DND-41 (cell line): ENCODE data around the gene GPR152.

Source experiments
- ATAC-seq: fragments of 200-7000 bp; cut with Tn5 transposase; 3 replicates; pipeline ENCODE4 v1.9.1; 2021; ENCODE audit warnings: low read depth; ENCODE audit not compliant: insufficient read depth
- DNase-seq: peaks from one replicate; pipeline ENCODE4 v3.0.0-alpha.2; 2020
- H2AFZ ChIP-seq: 2 replicates; pipeline ENCODE4 v1.6.0; 2012; ENCODE audit warnings: low read depth, low read length
- H3K27ac ChIP-seq: 2 replicates; pipeline ENCODE4 v1.5.1; 2012; ENCODE audit warnings: low read length, inconsistent platforms
- H3K27me3 ChIP-seq: fragments of 200-600 bp; sonication (generic); 2 replicates; pipeline ENCODE4 v1.6.0; 2012; ENCODE audit warnings: low read length, mild to moderate bottlenecking, inconsistent platforms; ENCODE audit not compliant: insufficient read depth, poor library complexity
- H3K36me3 ChIP-seq: 2 replicates; pipeline ENCODE4 v1.5.1; 2012; ENCODE audit warnings: low read length, inconsistent platforms; ENCODE audit not compliant: insufficient read depth
- H3K4me1 ChIP-seq: 2 replicates; pipeline ENCODE4 v1.5.1; 2012; ENCODE audit warnings: mild to moderate bottlenecking, low read length; ENCODE audit not compliant: insufficient read depth
- H3K4me2 ChIP-seq: 2 replicates; pipeline ENCODE4 v1.6.0; 2012; ENCODE audit warnings: mild to moderate bottlenecking, moderate library complexity, low read length, inconsistent platforms; ENCODE audit not compliant: insufficient read depth
- H3K4me3 ChIP-seq, 2 experiments: fragments of 200-600 bp in 1 of 2; shearing (Covaris generic) in 1 of 2; 2 replicates each; pipeline ENCODE4 v1.5.1; 2012 to 2016; ENCODE audit warnings: inconsistent platforms in 2 of 2, low read length in 2 of 2, mild to moderate bottlenecking in 2 of 2, low read depth in 1 of 2, moderate library complexity in 1 of 2
- H3K79me2 ChIP-seq: 2 replicates; pipeline ENCODE4 v1.6.0; 2012; ENCODE audit warnings: low read length, inconsistent platforms; ENCODE audit not compliant: insufficient read depth
- H3K9ac ChIP-seq: 2 replicates; pipeline ENCODE4 v1.6.0; 2012; ENCODE audit warnings: low read depth, mild to moderate bottlenecking, inconsistent platforms, low read length, moderate library complexity
- H3K9me3 ChIP-seq: 2 replicates; pipeline ENCODE4 v1.5.1; 2012; ENCODE audit warnings: low read length, moderate library complexity, mild to moderate bottlenecking, inconsistent platforms; ENCODE audit not compliant: insufficient read depth, severe bottlenecking
- H4K20me1 ChIP-seq: 2 replicates; pipeline ENCODE4 v1.6.0; 2012; ENCODE audit warnings: low read length; ENCODE audit not compliant: insufficient read depth
- EZH2 ChIP-seq: IDR thresholded peaks from 3 replicates; pipeline ENCODE4 v1.6.1; 2012; ENCODE audit warnings: borderline replicate concordance, low read depth, mild to moderate bottlenecking, moderate library complexity, low read length, inconsistent platforms; ENCODE audit not compliant: severe bottlenecking
- TF ChIP-seq, protein P1 (sequence below): IDR thresholded peaks from 2 replicates; pipeline ENCODE4 v1.5.1; 2012; ENCODE audit warnings: borderline replicate concordance, low read length, moderate library complexity, mild to moderate bottlenecking; ENCODE audit not compliant: poor library complexity, severe bottlenecking; ENCODE audit errors: extremely low read depth

The GPR152 gene

DNA sequence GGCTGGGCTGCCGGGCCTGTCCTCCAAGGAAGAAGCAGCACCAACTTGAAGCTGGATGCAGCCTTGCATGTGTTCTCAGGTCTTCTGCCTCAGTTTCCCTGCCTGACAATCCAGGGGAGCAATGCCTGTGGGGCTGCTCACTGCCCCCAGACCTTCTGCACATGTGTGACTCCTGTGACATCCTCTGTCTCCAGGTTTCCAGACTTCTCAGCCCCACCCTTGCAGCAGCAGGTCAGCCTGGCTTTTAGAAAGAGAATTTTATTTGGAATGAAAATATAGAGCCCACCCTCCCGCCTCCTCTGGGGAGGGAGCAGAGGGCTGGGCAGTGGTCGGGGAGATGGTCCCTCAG is 14.7 kb downstream of the GPR152 start:
- TF ChIP-seq EZH2, result no peak
- TF ChIP-seq, protein P1, sequence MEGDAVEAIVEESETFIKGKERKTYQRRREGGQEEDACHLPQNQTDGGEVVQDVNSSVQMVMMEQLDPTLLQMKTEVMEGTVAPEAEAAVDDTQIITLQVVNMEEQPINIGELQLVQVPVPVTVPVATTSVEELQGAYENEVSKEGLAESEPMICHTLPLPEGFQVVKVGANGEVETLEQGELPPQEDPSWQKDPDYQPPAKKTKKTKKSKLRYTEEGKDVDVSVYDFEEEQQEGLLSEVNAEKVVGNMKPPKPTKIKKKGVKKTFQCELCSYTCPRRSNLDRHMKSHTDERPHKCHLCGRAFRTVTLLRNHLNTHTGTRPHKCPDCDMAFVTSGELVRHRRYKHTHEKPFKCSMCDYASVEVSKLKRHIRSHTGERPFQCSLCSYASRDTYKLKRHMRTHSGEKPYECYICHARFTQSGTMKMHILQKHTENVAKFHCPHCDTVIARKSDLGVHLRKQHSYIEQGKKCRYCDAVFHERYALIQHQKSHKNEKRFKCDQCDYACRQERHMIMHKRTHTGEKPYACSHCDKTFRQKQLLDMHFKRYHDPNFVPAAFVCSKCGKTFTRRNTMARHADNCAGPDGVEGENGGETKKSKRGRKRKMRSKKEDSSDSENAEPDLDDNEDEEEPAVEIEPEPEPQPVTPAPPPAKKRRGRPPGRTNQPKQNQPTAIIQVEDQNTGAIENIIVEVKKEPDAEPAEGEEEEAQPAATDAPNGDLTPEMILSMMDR, result peak; percentile 3
- no peaks in the 10 kb centered on the region for H3K9me3 ChIP-seq
- DNase-seq (no peak), ATAC-seq (no peak)
- H4K20me1 ChIP-seq, result peaks cover 45% of the 10 kb centered on the region
- no peak overlapping the region for H2AFZ ChIP-seq
- peak overlapping the region; percentile 85 to 92 for H3K4me3 ChIP-seq
- peak overlapping the region; percentile 99 for H3K9ac ChIP-seq
- H3K36me3 ChIP-seq, result peaks cover 65% of the 10 kb centered on the region
- H3K27ac ChIP-seq, result peak overlapping the region; percentile 100
- H3K4me2 ChIP-seq, result peak overlapping the region; percentile 99
- no peaks in the 10 kb centered on the region for H3K27me3 ChIP-seq
- H3K4me1 ChIP-seq, result peaks cover 70% of the 10 kb centered on the region
- H3K79me2 ChIP-seq, result peaks cover 75% of the 10 kb centered on the region

DNA sequence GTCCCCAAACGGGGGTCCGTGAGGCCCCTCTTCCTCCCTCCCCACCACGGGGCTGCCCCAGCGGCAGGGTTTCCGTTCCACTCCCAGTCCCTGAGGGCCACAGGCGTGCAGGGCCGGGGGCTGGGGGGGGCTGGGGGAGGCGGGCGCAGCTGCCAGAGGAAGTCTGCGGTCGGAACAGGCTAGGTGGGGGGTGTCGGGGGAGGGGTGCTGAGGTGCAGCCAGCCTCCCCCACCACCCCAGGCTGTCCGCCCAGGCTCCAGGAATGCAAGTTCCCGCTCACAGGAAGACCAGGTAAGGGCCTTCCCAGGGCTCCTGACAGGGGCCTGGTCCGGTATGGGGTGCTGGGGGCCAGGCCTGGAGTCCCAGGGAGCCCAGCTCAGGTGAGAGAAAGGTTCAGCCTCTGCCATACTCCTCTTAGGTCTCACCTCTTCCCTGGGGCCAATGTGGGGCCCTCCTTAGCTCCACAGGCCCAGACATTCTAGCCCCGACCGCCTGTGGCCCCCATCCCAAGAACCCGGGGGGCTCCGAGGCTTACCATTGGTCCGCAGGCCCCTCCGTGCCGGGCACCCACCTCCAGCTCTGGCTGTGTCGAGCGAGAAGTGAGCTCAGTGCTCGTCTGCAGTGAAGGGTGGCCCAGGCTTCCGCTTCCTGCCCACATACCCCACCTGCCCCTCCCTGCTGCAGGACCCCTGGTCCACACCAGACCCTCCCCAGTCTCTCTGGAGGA is 15.3 kb downstream of the GPR152 start, which contains the start of gene PTPRCAP:
TSS of gene PTPRCAP (minus strand) at position 601 of the 727 bp plus-strand sequence. CDS start at position 538, 63 bp downstream.
- TF ChIP-seq, protein P1, result no peak
- no peak for TF ChIP-seq EZH2
- Histone ChIP-seq H3K4me2 (peak within 1 kb of the TSS; percentile 99), H3K4me3 (peak within 1 kb of the TSS; percentile 85 to 92)

DNA sequence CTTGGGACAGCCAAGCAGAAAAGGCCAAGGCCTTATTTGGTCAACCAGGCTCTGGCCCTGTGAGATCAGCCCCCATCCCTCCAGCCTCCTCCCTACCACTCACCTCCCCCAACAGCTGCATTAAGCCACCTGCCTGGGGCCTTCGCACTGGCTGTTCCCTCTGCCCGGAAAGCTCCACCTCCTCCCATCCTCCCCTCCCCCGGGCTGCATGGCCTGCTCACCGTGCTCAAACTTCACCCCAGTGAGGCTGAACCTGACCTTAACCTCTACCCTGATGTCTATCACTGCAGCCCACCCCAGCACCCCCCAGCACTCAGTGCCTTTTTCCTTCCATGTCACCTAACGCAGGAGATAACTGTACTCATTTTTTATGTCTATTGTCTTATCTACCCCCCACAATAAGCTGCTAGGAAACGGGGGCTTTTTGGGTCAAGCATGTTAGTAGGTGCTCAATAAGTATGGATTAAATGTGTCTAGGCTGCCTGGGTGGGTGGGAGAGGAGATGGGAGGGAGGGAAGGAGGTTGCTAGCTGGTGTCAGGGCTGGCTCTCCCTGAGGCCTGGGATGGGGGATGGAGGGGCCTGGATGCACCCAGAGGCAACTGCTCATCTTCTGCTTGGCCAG is 16.0 kb downstream of the GPR152 start:
- Histone ChIP-seq H3K4me3 (peak overlapping the region; percentile 85 to 92), H3K4me2 (peak overlapping the region; percentile 99), H3K9me3 (no peaks in the 10 kb centered on the region), H3K4me1 (peaks cover 74% of the 10 kb centered on the region), H4K20me1 (peaks cover 57% of the 10 kb centered on the region), H2AFZ (no peak overlapping the region), H3K79me2 (peaks cover 84% of the 10 kb centered on the region), H3K9ac (peak overlapping the region; percentile 99), H3K36me3 (peaks cover 77% of the 10 kb centered on the region), H3K27ac (peak overlapping the region; percentile 100), H3K27me3 (no peaks in the 10 kb centered on the region)
- no peak for TF ChIP-seq EZH2
- TF ChIP-seq, protein P1, result no peak
- DNase-seq (peak; percentile 86), ATAC-seq (peak; percentile 47)

More for the DNA sequence above, 15.3 kb downstream of the GPR152 start, which contains the start of gene PTPRCAP:
- Histone ChIP-seq H3K27me3 (no peaks in the 10 kb centered on the region), H4K20me1 (peaks cover 50% of the 10 kb centered on the region), H3K36me3 (peaks cover 70% of the 10 kb centered on the region), H3K4me1 (peaks cover 68% of the 10 kb centered on the region), H2AFZ (no peak within 1 kb of the TSS), H3K79me2 (peaks cover 79% of the 10 kb centered on the region), H3K27ac (peak within 1 kb of the TSS; percentile 100), H3K9me3 (no peaks in the 10 kb centered on the region), H3K9ac (peak within 1 kb of the TSS; percentile 99)
- DNase-seq (peak; percentile 94), ATAC-seq (peak; percentile 69)
